ENCODE results near the gene ZMIZ2. TPM values are rescaled to one million over a fixed set of nuclear protein-coding genes. Genes with fewer than 3 reads are reported as not detected.

ZMIZ2 gene
- total and polyA plus RNA-seq, 2 donors (not counting 1 experiment from before 2014, with no cell fraction given), result 254 to 442 TPM

GRCh38 chr7:44808914-44809393 is 60.3 kb downstream of the ZMIZ2 start:
- CTCF ChIA-PET, result no interaction called here

GRCh38 chr7:44811093-44811492 is 62.4 kb downstream of the ZMIZ2 start:
- POLR2A ChIA-PET, result no interaction called here
- no peaks in the 10 kb centered on the region for H3K9me3 Mint-ChIP-seq (ENCODE audit: insufficient read depth)
- H3K4me1 ChIP-seq (ENCODE audit: control insufficient read depth in 2 of 2, insufficient read depth in 2 of 2, low read length in 2 of 2), result no peaks in the 10 kb centered on the region
- no peaks in the 10 kb centered on the region for H3K4me1 Mint-ChIP-seq
- H3K27ac ChIP-seq (ENCODE audit: low read length in 2 of 2), result no peak overlapping the region
- ATAC-seq (ENCODE audit: low read depth) (no peak), DNase-seq (no peak)
- no peaks in the 10 kb centered on the region for H3K27me3 ChIP-seq (replicated peaks in 1 of 4; ENCODE audit: control extremely low read depth in 1 of 4, control insufficient read depth in 3 of 4, insufficient read depth in 4 of 4, low read length in 3 of 4)
- no peaks in the 10 kb centered on the region for H4K20me1 ChIP-seq (ENCODE audit: control insufficient read depth, insufficient read depth, low read length, poor library complexity, severe bottlenecking)
- no peaks in the 10 kb centered on the region for H3K79me2 ChIP-seq (ENCODE audit: control insufficient read depth, insufficient read depth, low read length)
- no peaks in the 10 kb centered on the region for H3K36me3 ChIP-seq (replicated peaks in 1 of 2; ENCODE audit: control extremely low read depth in 1 of 2, control insufficient read depth in 1 of 2, extremely low read depth in 1 of 2, insufficient read depth in 2 of 2, low read length in 1 of 2)
- intact Hi-C loops (cut with micrococcal nuclease), result no loop called here
- no peak overlapping the region for H3K4me3 Mint-ChIP-seq
- H3K9ac ChIP-seq (ENCODE audit: low read length), result no peak overlapping the region
- no peaks in the 10 kb centered on the region for H3K27me3 Mint-ChIP-seq
- H2AFZ ChIP-seq (ENCODE audit: insufficient read depth, low read depth, low read length, poor library complexity, severe bottlenecking), result no peak overlapping the region
- H3K27ac Mint-ChIP-seq, result no peak overlapping the region
- CTCF ChIA-PET, result no interaction called here
- no peak overlapping the region for H3K4me3 ChIP-seq (ENCODE audit: control extremely low read depth in 1 of 5, extremely low read depth in 1 of 5, insufficient read depth in 1 of 5, low read depth in 2 of 5, low read length in 4 of 5)
- H3K4me2 ChIP-seq (replicated peaks; ENCODE audit: low read depth, low read length, poor library complexity, severe bottlenecking), result no peak overlapping the region
- TF ChIP-seq EZH2 (IDR thresholded peaks at IDR 0.05; ENCODE audit: borderline replicate concordance, insufficient read depth, low read depth, low read length, poor library complexity, severe bottlenecking), result no peak
- TF ChIP-seq CTCF (IDR thresholded peaks at IDR 0.05), result no peak
- no peaks in the 10 kb centered on the region for H3K9me3 ChIP-seq (ENCODE audit: control extremely low read depth in 1 of 3, control insufficient read depth in 2 of 3, insufficient read depth in 1 of 3, low read length in 2 of 3)

More at GRCh38 chr7:44808914-44809393, 60.3 kb downstream of the ZMIZ2 start:
- H3K9ac ChIP-seq (ENCODE audit: low read length), result no peak overlapping the region
- WGBS (ENCODE audit: insufficient coverage), result 100% methylated on average over 4 of the region's 4 CpGs
- intact Hi-C loops (cut with micrococcal nuclease), result no loop called here
- Mint-ChIP-seq H3K4me1 (no peaks in the 10 kb centered on the region), H3K27ac (no peak overlapping the region), H3K27me3 (no peaks in the 10 kb centered on the region), H3K9me3 (ENCODE audit: insufficient read depth) (no peaks in the 10 kb centered on the region), H3K4me3 (no peak overlapping the region)
- no peak overlapping the region for H3K4me2 ChIP-seq (replicated peaks; ENCODE audit: low read depth, low read length, poor library complexity, severe bottlenecking)
- POLR2A ChIA-PET, result interaction anchor here (0.6 to 1.6 kb wide), 2 partner anchors 10 to 137 kb away, joined by 4 to 5 read pairs; no protein-coding TSS in a partner anchor
- H3K27ac ChIP-seq (ENCODE audit: low read length in 2 of 2), result no peak overlapping the region
- peaks cover 0 to 5% of the 10 kb centered on the region in 2 experiments for H3K36me3 ChIP-seq (replicated peaks in 1 of 2; ENCODE audit: control extremely low read depth in 1 of 2, control insufficient read depth in 1 of 2, extremely low read depth in 1 of 2, insufficient read depth in 2 of 2, low read length in 1 of 2)
- ATAC-seq (ENCODE audit: low read depth), result no peak
- H2AFZ ChIP-seq (ENCODE audit: insufficient read depth, low read depth, low read length, poor library complexity, severe bottlenecking), result no peak overlapping the region
- no peaks in the 10 kb centered on the region for H3K27me3 ChIP-seq (replicated peaks in 1 of 4; ENCODE audit: control extremely low read depth in 1 of 4, control insufficient read depth in 3 of 4, insufficient read depth in 4 of 4, low read length in 3 of 4)
- no peaks in the 10 kb centered on the region for H4K20me1 ChIP-seq (ENCODE audit: control insufficient read depth, insufficient read depth, low read length, poor library complexity, severe bottlenecking)
- DNase-seq, result no peak
- TF ChIP-seq CTCF (IDR thresholded peaks at IDR 0.05) (no peak), EZH2 (IDR thresholded peaks at IDR 0.05; ENCODE audit: borderline replicate concordance, insufficient read depth, low read depth, low read length, poor library complexity, severe bottlenecking) (no peak)
- H3K79me2 ChIP-seq (ENCODE audit: control insufficient read depth, insufficient read depth, low read length), result no peaks in the 10 kb centered on the region
- H3K4me3 ChIP-seq (ENCODE audit: control extremely low read depth in 1 of 5, extremely low read depth in 1 of 5, insufficient read depth in 1 of 5, low read depth in 2 of 5, low read length in 4 of 5), result no peak overlapping the region
- no peaks in the 10 kb centered on the region for H3K4me1 ChIP-seq (ENCODE audit: control insufficient read depth in 2 of 2, insufficient read depth in 2 of 2, low read length in 2 of 2)
- no peaks in the 10 kb centered on the region for H3K9me3 ChIP-seq (ENCODE audit: control extremely low read depth in 1 of 3, control insufficient read depth in 2 of 3, insufficient read depth in 1 of 3, low read length in 2 of 3)
